Brain pericyte (primary cell): Measurements from ENCODE around the gene SOX14.

ENCODE experiments used
- DNase-seq: peaks from one replicate; pipeline ENCODE4 v3.0.0-alpha.2; 2012; ENCODE audit warnings: low read depth, low spot score

The SOX14 gene

GRCh38 chr3:137768361-137769321 lies 4.5 kb downstream of the SOX14 start:
- no peak for DNase-seq

GRCh38 chr3:137769322-137770065 lies 5.4 kb downstream of the SOX14 start:
- DNase-seq = no peak

GRCh38 chr3:137770066-137770834 lies 6.1 kb downstream of the SOX14 start:
- no peak for DNase-seq

- no peak for DNase-seq
Observed at GRCh38 chr3:137770835-137771399, 6.8 kb downstream of the SOX14 start.

- no peak for DNase-seq
Observed at GRCh38 chr3:137771401-137772213, 7.5 kb downstream of the SOX14 start.

- DNase-seq = no peak
Observed at GRCh38 chr3:137772214-137772955, 8.3 kb downstream of the SOX14 start.

GRCh38 chr3:137778941-137779340 lies 14.8 kb downstream of the SOX14 start:
- DNase-seq = no peak

GRCh38 chr3:137787529-137787928 lies 23.4 kb downstream of the SOX14 start:
- DNase-seq = no peak

GRCh38 chr3:137789236-137789635 lies 25.1 kb downstream of the SOX14 start:
- DNase-seq = no peak

GRCh38 chr3:137792626-137793271 lies 28.6 kb downstream of the SOX14 start:
- no peak for DNase-seq

GRCh38 chr3:137796993-137797392 lies 32.9 kb downstream of the SOX14 start:
- DNase-seq = no peak

GRCh38 chr3:137803215-137803614 lies 39.1 kb downstream of the SOX14 start:
- DNase-seq = no peak

GRCh38 chr3:137807998-137808397 lies 43.9 kb downstream of the SOX14 start:
- DNase-seq = no peak

GRCh38 chr3:137809509-137809908 lies 45.4 kb downstream of the SOX14 start:
- no peak for DNase-seq

- DNase-seq = no peak
Observed at GRCh38 chr3:137812023-137812422, 47.9 kb downstream of the SOX14 start.

- DNase-seq = no peak
Observed at GRCh38 chr3:137815251-137815650, 51.1 kb downstream of the SOX14 start.
